ENCODE measurements around the gene CA12. TPM values are rescaled to one million over a fixed set of nuclear protein-coding genes. Genes with fewer than 3 reads are reported as not detected.
"Not testable (repeated sequence)": the region's sequence is repeated elsewhere in the genome, so short reads cannot be mapped to it uniquely, and the experiment has no call there.

Gene CA12
- total RNA-seq, 4 donors from 2014 or later = 126 to 156 (median 143) TPM

DNA sequence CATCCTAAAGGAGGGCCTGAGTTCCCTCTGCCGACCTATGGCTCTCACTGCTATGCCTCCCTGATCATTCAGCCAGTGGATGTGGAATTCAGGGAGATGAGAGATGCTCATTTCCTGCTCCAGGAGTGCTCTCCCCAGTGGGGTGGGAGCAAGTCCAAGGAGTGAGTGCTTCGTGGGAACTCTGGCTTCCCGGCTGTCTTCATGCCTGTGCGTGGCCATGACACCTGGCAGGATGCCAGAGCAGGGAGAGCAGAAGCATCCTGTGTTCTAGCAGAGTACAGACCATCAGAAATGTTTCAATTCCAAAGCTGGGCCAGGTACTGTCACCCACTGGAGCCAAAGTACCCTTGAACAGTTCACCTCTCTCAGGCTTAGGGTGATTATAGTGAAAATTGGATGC, 59.1 kb downstream of the CA12 start:
- Histone ChIP-seq H3K36me3 (peaks cover 0 to 45% (median 0%) of the 10 kb centered on the region in 3 donors), H3K4me1 (no peaks in the 10 kb centered on the region), H3K9me3 (no peaks in the 10 kb centered on the region), H3K4me3 (no peak overlapping the region), H3K27ac (no peak overlapping the region), H3K27me3 (no peaks in the 10 kb centered on the region)
- 19 to 90% methylated on average over 1 to 4 of the region's 4 CpGs for WGBS, 2 donors
- DNase-seq = no peak
- TF ChIP-seq POLR2A (IDR thresholded peaks at IDR 0.05) (no peak), CTCF (IDR thresholded peaks at IDR 0.05) (no peak)
- intact Hi-C loops (cut with DNase I) = no loop called here

DNA sequence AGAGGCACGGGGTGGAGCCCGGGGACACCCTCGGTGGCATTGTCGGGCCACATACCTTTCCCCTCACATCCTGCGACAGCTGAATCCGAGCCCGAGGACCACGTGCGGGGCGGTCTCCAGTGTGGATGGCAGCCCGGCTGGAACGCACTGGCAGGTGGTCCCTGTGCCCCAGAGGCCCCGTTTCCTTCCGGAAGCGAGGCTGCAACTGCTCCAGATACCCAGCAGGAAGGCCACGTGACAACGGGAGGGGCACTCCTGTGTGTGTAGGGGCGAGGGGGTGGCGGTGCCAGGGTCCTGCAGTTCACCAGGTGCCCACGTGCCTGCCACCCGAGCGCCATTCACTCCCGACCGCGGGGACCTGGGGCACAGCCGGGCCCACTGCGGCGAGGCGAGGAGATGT, 60.2 kb downstream of the CA12 start:
- 87% methylated on average over 18 of the region's 29 CpGs; no CpG with 5 or more reads in 1 of the 2 donors for WGBS, 2 donors

GRCh38 chr15:63320981-63321380, 60.7 kb downstream of the CA12 start:
- DNase-seq; H3K4me3 ChIP-seq; H3K27ac ChIP-seq; H3K4me1 ChIP-seq; intact Hi-C loops (cut with DNase I); H3K9me3 ChIP-seq; H3K27me3 ChIP-seq: not testable (repeated sequence)
- H3K36me3 ChIP-seq = peaks cover 0 to 29% (median 0%) of the 10 kb centered on the region in 3 donors
- 93 to 98% methylated on average over 4 to 5 of the region's 11 CpGs for WGBS, 2 donors

More for the DNA sequence above, 60.2 kb downstream of the CA12 start:
- intact Hi-C loops (cut with DNase I) = no loop called here
- Histone ChIP-seq H3K9me3 (no peaks in the 10 kb centered on the region), H3K36me3 (peaks cover 0 to 34% (median 0%) of the 10 kb centered on the region in 3 donors), H3K27me3 (no peaks in the 10 kb centered on the region), H3K4me3 (no peak overlapping the region), H3K4me1 (no peaks in the 10 kb centered on the region), H3K27ac (no peak overlapping the region)
- TF ChIP-seq POLR2A (IDR thresholded peaks at IDR 0.05) (no peak), CTCF (IDR thresholded peaks at IDR 0.05) (no peak)
- DNase-seq = no peak

DNA sequence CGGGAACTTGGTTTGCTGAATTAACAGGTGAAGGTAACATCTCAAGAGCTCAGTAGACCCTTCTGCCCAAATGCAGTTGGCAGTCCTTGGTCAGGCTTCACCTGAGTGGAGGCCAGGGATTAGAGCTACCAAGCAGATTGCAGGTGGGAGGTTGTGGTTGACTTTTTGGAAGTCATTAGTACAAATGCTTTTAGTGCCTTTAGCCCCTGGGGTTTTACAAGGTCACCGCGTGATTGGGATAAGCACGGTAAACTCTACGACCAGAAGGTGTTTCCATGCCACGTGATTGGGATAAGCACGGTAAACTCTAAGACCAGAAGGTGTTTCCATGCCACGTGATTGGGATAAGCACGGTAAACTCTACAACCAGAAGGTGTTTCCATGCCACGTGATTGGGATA, 61.2 kb downstream of the CA12 start:
- DNase-seq; H3K27ac ChIP-seq; H3K27me3 ChIP-seq; H3K4me3 ChIP-seq; H3K4me1 ChIP-seq; H3K9me3 ChIP-seq; intact Hi-C loops (cut with DNase I): not testable (repeated sequence)
- H3K36me3 ChIP-seq = peaks cover 0 to 24% (median 0%) of the 10 kb centered on the region in 3 donors
- WGBS, 2 donors = 96 to 100% methylated on average over 2 to 7 of the region's 10 CpGs

DNA sequence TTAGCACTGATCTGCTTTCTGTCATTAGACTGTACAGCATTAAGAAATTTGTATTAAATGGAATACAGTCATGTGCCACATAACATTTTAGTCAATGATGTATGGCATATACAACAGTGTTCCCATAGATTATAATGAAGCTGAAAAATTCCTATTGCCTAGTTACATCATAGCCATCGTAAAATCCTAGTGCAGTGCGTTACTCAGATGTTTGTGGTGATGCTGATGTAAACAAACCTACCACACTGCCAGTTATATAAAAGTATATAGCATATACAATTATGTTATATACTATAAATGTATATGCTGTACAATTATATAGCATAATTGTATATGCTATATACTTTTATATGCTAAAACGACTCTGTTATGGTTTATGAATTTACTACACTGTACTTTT, 62.6 kb downstream of the CA12 start:
- intact Hi-C loops (cut with DNase I) = no loop called here
- H3K27ac ChIP-seq = no peak overlapping the region
- WGBS, 2 donors = 83 to 85% methylated on average over 3 of the region's 3 CpGs

GRCh38 chr15:63318344-63318743, 63.3 kb downstream of the CA12 start:
- no peak for TF ChIP-seq POLR2A (IDR thresholded peaks at IDR 0.05)
- TF ChIP-seq CTCF (IDR thresholded peaks at IDR 0.05) = no peak
- H3K4me3 ChIP-seq = no peak overlapping the region
- H3K4me1 ChIP-seq = no peaks in the 10 kb centered on the region
- no peaks in the 10 kb centered on the region for H3K9me3 ChIP-seq
- 82 to 87% methylated on average over 4 of the region's 4 CpGs for WGBS, 2 donors
- peaks cover 0 to 3% (median 0%) of the 10 kb centered on the region in 3 donors for H3K36me3 ChIP-seq
- H3K27ac ChIP-seq = no peak overlapping the region
- no peaks in the 10 kb centered on the region for H3K27me3 ChIP-seq
- intact Hi-C loops (cut with DNase I) = no loop called here
- no peak for DNase-seq

More for the DNA sequence above, 62.6 kb downstream of the CA12 start:
- Histone ChIP-seq H3K36me3 (peaks cover 0 to 10% (median 0%) of the 10 kb centered on the region in 3 donors), H3K4me3 (no peak overlapping the region), H3K9me3 (no peaks in the 10 kb centered on the region), H3K4me1 (no peaks in the 10 kb centered on the region), H3K27me3 (no peaks in the 10 kb centered on the region)
- TF ChIP-seq POLR2A (IDR thresholded peaks at IDR 0.05) (no peak), CTCF (IDR thresholded peaks at IDR 0.05) (no peak)
- no peak for DNase-seq

All from esophagus squamous epithelium (tissue), 5 donors.